HG02588 (cell line): ENCODE measurements around the gene MALRD1.

ENCODE experiments used
- ATAC-seq: cut with Tn5 transposase; IDR thresholded peaks from one replicate; pipeline ENCODE4 v1.9.1; 2021; ENCODE audit warnings: mild to moderate bottlenecking, moderate library complexity; ENCODE audit not compliant: unreplicated experiment

Gene MALRD1

DNA sequence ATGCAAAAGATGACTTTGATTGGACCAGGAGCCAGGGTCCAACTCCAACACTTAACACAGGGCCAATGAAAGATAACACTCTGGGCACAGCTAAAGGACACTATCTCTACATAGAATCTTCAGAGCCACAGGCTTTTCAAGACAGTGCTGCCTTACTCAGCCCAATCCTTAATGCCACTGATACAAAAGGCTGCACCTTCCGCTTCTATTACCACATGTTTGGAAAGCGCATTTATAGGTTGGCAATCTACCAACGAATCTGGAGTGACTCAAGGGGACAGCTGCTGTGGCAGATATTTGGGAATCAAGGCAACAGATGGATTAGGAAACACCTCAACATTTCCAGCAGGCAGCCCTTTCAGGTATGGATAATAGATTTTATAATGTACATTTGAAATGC lies 160.7 kb downstream of the MALRD1 start:
- ATAC-seq, result no peak

GRCh38 chr10:19212590-19212989 lies 164.0 kb downstream of the MALRD1 start:
- no peak for ATAC-seq

DNA sequence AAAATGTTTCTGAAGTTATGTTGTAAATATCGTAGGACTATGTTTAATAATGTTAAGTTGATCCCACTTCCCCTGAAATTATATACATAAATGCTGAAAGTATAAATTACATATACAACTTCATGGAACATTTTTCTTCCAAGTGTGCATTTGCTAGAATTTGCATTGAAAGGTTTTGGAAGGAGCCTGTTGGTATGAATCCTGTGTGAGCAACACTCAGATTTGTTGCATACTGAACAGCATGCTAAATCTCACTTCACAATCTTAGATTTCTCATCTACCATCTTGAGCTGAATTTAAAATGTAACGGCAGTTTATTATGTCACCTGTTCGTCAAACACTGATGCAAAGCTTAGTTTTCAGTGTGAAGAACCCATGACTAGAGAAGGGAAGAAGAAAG lies 172.6 kb downstream of the MALRD1 start:
- ATAC-seq, result no peak

GRCh38 chr10:19226025-19226424 lies 177.4 kb downstream of the MALRD1 start:
- no peak for ATAC-seq

DNA sequence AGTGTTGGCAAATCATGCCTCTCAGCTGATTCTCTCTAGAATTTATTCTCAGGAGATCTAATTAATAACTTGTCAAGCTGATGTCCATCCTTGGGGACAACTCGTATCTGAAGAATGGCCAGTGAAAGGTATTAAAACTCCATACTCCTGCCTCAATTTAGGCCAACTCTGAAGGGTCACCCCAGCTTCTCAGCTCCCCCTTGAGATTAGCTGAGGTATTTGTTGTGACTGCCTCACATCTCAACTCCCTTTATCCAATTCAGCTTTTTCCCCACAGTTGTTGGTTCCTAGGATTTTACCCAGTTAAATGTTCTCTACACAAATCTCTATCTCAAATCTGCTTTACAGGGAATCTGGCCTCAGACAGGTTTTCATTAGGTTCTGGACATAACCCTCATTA lies 182.4 kb downstream of the MALRD1 start:
- ATAC-seq, result no peak

DNA sequence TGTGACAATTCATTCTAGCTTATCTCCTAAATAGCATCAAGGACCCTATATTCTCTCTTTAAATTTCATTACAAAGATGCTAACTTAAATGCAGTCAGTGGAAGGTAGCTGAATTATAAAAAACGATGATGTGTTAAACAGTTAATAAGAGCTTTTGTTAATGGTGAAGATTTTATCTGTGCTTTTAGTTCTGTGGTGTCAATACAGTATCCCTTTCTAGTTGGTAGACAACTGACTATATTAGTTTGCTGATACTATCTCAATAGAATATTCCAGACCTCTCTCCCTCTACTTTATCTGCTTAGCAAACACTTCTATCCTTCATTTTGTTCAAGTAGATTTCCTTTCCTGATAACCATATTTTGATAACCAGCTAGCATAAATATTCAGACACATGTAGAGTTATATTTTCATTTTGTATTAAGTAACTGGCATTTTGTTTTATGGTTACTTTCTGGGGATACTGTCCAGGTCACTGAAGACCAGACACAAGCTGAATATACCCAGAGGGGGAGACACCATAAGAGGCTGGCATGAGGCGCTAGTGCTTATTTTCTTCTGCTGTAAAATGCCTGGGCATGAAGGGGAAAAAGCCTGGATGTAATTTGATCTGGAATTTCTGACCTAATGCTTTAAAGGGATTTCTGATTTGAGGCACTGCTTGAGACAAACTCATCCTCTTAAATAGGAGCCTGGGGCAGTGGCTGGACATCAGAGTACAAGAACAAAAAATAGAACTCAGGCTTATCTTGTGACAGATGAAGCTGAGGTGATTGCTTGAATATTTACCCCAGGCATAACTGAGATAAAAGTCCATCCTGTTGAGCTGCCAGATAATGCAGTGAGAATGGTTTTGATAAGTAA lies 197.5 kb downstream of the MALRD1 start:
- ATAC-seq, result no peak

DNA sequence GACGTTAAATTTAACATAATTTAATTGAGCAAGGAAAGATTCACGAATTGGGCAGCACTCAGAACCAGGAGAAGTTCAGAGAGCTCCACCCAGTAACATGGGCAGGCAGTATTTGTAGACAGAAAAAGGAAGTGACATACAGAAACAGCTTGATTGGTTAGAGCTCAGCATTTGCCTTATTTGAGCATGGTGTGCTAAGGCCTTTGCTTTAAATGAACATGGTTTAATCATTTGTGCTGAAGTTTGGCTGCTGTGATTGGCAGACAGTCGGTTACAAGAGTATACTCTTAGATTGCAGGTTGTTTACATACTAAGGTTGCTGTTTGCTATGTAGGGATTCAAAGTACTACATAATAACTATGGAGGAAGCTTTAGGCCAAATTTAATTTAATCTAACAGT lies 199.2 kb downstream of the MALRD1 start:
- no peak for ATAC-seq

DNA sequence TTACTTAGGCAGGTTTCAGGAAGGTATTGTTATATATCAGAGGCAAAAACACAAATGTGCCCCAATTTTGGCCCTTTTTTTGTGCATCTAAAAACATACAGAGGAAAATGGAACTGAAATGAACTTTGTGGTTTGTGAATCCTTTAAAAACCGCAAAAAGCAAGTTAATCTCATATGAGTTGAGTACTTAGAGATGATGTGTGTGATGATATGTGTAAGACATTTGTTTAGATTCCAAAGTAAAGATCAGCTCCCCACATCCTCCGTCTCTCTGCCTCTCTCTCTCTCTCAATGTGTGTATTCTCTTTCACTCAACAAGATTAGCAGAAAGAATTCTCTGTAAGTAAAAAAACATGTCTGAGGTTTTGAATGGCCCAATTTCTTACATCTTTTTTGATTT lies 201.9 kb downstream of the MALRD1 start:
- no peak for ATAC-seq

- no peak for ATAC-seq
Observed at GRCh38 chr10:19252531-19252930, 203.9 kb downstream of the MALRD1 start.

DNA sequence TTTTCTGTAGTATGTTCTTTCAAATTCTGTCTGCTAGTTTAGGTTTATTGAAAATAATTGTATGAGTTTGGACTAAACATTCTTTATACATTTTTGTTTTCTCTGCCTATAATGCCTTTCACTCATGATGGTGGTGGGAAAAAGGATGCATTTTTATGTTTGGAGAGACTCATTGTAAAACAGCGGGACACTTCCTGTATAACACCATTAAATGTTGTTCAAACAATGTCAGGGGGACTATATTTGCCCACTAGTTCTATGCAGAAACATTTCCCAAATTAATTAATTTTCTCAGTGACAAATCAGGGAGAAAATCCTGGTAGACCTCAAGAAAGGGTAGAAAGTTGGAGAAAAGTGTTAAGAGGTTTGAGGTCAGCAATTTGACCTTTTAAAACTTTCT lies 207.7 kb downstream of the MALRD1 start:
- ATAC-seq, result no peak

GRCh38 chr10:19263262-19263661 lies 214.7 kb downstream of the MALRD1 start:
- no peak for ATAC-seq

- ATAC-seq, result no peak
Observed at GRCh38 chr10:19283285-19283684, 234.7 kb downstream of the MALRD1 start.

DNA sequence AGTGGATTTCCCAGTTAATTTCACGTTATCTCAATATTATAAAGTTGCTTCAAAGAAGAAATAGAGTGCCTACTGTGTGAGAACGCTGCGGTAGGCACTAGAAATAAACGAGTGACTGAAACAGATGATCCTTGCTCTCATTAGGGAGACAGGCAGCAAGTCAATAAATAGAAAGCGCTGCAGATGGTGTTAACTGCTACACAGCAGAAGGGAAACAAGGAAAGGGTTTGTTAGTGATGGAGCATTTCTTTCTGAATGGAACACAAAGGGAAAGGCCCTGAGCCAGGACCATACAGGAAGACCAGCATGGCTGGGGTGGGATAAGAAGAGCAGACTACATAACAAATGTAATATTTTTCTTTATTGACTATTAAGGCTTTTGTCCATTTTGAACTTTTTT lies 235.2 kb downstream of the MALRD1 start:
- no peak for ATAC-seq

DNA sequence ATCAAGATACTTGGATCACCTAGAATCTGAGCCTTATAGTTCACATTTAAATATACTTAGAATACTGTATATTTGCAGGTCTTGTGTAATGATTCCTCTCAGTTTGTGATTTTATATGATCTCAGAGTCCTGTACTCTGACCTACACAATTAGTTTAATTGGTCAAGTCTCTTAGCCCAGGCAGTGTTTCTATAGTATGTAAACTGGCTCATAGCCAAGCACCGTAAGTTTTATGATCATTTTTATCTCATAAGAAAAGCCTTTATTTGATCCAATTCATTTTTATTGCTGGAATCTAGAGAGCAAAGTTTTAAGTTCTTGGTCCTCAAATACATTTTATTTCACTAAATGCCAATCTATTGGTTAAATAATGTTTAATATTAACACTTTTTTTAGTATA lies 242.2 kb downstream of the MALRD1 start:
- no peak for ATAC-seq

DNA sequence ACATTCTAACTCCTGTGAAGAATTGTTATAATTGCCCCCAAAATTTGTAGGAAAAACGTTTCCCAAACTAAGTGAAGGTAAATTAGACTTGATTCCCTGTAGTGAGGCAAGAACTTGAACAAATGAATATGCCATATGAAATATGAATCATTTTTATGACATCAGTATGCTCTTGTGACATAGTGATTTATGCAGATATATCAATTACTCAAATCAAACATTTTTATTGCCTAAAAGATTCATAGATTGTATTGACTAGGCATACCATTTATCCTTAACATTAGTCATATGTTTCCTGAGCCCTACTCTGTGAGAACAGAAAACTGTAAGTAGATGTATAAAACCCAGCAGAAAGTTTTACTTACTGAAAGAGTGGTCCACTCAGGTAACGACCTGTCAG lies 245.6 kb downstream of the MALRD1 start:
- ATAC-seq, result no peak

DNA sequence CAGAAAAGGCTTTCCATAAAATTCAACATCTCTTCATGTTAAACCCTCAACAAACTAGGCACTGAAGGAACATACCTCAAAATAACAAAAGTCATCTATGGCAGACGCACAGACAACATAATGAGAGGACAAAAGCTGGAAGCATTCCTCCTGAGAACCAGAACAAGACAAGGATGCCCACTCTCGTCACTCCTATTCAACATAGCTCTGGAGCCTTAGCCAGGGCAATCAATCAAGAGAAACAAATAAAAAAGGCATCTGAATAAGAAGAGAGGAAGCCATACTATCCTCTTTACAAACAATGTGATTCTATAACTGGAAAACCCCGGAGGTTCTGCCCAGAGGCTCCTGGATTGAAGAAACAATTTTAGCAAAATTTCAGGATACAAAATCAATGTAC lies 251.0 kb downstream of the MALRD1 start:
- no peak for ATAC-seq

- ATAC-seq, result no peak
Observed at GRCh38 chr10:19302117-19302516, 253.5 kb downstream of the MALRD1 start.

DNA sequence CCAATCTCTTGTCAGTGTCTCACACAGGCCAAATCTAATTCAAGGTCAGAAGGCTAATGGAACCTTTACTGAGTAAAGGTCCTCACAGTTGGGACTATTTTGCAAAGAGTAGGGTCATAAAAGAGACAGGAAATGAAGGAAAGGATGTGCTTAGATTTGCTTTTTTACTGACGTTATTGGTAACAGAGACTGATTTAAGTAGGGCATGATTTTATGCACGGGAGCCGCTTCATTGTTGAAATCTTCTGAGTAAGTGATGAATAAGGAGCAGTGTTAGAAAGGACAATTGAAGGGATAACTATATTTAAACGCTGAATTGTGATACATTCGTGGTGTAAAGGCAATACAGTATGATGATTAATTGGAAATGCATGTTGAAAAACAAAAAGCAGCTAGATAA lies 261.5 kb downstream of the MALRD1 start:
- ATAC-seq, result no peak

- ATAC-seq, result no peak
Observed at GRCh38 chr10:19316204-19316870, 267.7 kb downstream of the MALRD1 start.

DNA sequence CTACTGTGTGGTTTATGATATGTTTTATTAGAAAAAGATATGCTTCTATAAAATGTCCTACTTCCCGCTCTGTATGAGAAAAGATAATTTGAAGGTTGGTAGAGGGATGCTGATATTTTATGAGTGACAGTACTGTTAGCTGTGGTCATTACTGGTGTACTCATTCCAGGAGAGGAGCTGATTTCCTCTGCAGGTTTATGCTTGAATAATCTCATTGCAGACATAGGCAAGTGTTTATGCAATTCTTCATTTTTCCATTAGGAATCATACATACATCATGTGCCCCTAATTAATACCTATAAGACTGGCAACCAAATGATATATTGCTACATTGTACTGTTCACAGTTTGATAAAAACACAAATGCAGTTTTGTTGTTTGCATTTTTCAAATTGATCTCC lies 269.4 kb downstream of the MALRD1 start:
- ATAC-seq, result no peak

DNA sequence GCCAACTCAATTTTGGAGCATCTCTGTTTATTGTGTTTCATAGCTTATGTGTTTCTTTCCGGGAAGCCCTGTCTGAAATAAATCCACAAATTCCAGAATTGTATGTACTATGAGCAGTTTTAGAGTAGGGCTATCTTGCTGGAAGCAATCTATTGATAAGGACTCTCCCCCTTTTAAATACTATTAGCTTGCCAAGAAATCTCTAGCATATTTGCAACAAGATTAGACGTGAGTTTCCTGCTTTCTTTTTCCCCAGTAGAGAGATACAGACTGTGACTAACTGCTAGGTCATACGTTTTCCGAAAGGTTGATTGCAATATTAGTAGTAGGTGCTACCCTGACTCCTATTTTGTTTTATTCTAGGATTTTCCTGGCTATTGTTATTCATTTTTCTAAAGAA lies 277.0 kb downstream of the MALRD1 start:
- no peak for ATAC-seq

DNA sequence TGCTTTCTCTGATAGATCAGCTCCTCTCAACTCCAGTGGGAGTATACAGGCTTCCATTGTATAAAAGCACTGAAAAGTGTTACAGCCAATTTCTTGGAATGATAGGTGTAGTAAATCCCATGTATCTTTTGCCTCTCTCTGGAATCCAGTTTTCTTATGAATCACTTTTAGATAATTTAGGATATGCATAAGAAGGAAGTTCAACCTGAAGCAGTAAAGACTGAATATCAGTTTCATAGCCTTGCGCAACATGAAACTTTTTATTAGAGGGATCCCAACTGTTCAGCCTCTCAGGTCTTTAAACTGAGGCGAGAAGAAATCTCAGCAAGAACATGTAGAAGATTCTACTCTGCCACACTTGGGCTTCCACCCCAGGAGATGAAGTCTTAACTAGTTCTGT lies 280.0 kb downstream of the MALRD1 start:
- no peak for ATAC-seq

GRCh38 chr10:19329475-19329874 lies 280.9 kb downstream of the MALRD1 start:
- ATAC-seq, result no peak
